ENCODE measurements around the gene KIAA1217. TPM values are rescaled to one million over a fixed set of nuclear protein-coding genes. Genes with fewer than 3 reads are reported as not detected.
A peak's percentile ranks its signal among the peaks of the same experiment; 100 is the strongest.

The KIAA1217 gene
- total and polyA plus RNA-seq, 2 donors, result 6.2 to 18.0 TPM

- H3K36me3 ChIP-seq (ENCODE audit: insufficient read depth), result no peaks in the 10 kb centered on the region
- no peak for DNase-seq (ENCODE audit: extremely low spot score)
- no peaks in the 10 kb centered on the region for H3K4me1 ChIP-seq (ENCODE audit: insufficient read depth)
- H3K4me3 ChIP-seq (ENCODE audit: low read depth, low read length), result no peak overlapping the region
- H3K27ac ChIP-seq (ENCODE audit: low read depth), result no peak overlapping the region
- 79% methylated on average over 5 of the region's 5 CpGs for WGBS
These were observed 184.3 kb downstream of the KIAA1217 start for GRCh38 chr10:24393201-24393600.

GRCh38 chr10:24394461-24395190 is 185.7 kb downstream of the KIAA1217 start:
- Histone ChIP-seq H3K4me3 (ENCODE audit: low read depth, low read length) (no peak overlapping the region), H3K27ac (ENCODE audit: low read depth) (no peak overlapping the region), H3K4me1 (ENCODE audit: insufficient read depth) (no peaks in the 10 kb centered on the region), H3K36me3 (ENCODE audit: insufficient read depth) (no peaks in the 10 kb centered on the region)
- 71% methylated on average over 9 of the region's 9 CpGs for WGBS
- no peak for DNase-seq (ENCODE audit: extremely low spot score)

GRCh38 chr10:24396396-24396795 is 187.5 kb downstream of the KIAA1217 start:
- 91% methylated on average over 4 of the region's 4 CpGs for WGBS
- no peak overlapping the region for H3K4me3 ChIP-seq (ENCODE audit: low read depth, low read length)
- H3K4me1 ChIP-seq (ENCODE audit: insufficient read depth), result no peaks in the 10 kb centered on the region
- DNase-seq (ENCODE audit: extremely low spot score), result no peak
- H3K27ac ChIP-seq (ENCODE audit: low read depth), result no peak overlapping the region
- H3K36me3 ChIP-seq (ENCODE audit: insufficient read depth), result no peaks in the 10 kb centered on the region

- Histone ChIP-seq H3K4me3 (ENCODE audit: low read depth, low read length) (no peak overlapping the region), H3K36me3 (ENCODE audit: insufficient read depth) (no peaks in the 10 kb centered on the region), H3K4me1 (ENCODE audit: insufficient read depth) (no peaks in the 10 kb centered on the region), H3K27ac (ENCODE audit: low read depth) (no peak overlapping the region)
- 95% methylated on average over 2 of the region's 2 CpGs for WGBS
- no peak for DNase-seq (ENCODE audit: extremely low spot score)
These were observed 188.7 kb downstream of the KIAA1217 start for GRCh38 chr10:24397662-24398061.

GRCh38 chr10:24404567-24404966 is 195.6 kb downstream of the KIAA1217 start:
- DNase-seq (ENCODE audit: extremely low spot score), result no peak
- WGBS, result 59% methylated on average over 3 of the region's 3 CpGs
- H3K36me3 ChIP-seq (ENCODE audit: insufficient read depth), result no peaks in the 10 kb centered on the region
- H3K27ac ChIP-seq (ENCODE audit: low read depth), result no peak overlapping the region
- no peaks in the 10 kb centered on the region for H3K4me1 ChIP-seq (ENCODE audit: insufficient read depth)
- H3K4me3 ChIP-seq (ENCODE audit: low read depth, low read length), result no peak overlapping the region

- H3K27ac ChIP-seq (ENCODE audit: low read depth), result no peak overlapping the region
- H3K4me3 ChIP-seq (ENCODE audit: low read depth, low read length), result no peak overlapping the region
- no peaks in the 10 kb centered on the region for H3K4me1 ChIP-seq (ENCODE audit: insufficient read depth)
- no peak for DNase-seq (ENCODE audit: extremely low spot score)
- 91% methylated on average over 1 of the region's 1 CpG for WGBS
- H3K36me3 ChIP-seq (ENCODE audit: insufficient read depth), result no peaks in the 10 kb centered on the region
These were observed 196.7 kb downstream of the KIAA1217 start for GRCh38 chr10:24405635-24406034.

- DNase-seq (ENCODE audit: extremely low spot score), result no peak
- Histone ChIP-seq H3K36me3 (ENCODE audit: insufficient read depth) (no peaks in the 10 kb centered on the region), H3K4me1 (ENCODE audit: insufficient read depth) (no peaks in the 10 kb centered on the region), H3K27ac (ENCODE audit: low read depth) (no peak overlapping the region), H3K4me3 (ENCODE audit: low read depth, low read length) (no peak overlapping the region)
- 92% methylated on average over 12 of the region's 12 CpGs for WGBS
These were observed 198.0 kb downstream of the KIAA1217 start for GRCh38 chr10:24406809-24407483.

GRCh38 chr10:24407928-24408327 is 199.0 kb downstream of the KIAA1217 start:
- H3K4me1 ChIP-seq (ENCODE audit: insufficient read depth), result no peaks in the 10 kb centered on the region
- H3K27ac ChIP-seq (ENCODE audit: low read depth), result no peak overlapping the region
- no peak for DNase-seq (ENCODE audit: extremely low spot score)
- H3K4me3 ChIP-seq (ENCODE audit: low read depth, low read length), result no peak overlapping the region
- no peaks in the 10 kb centered on the region for H3K36me3 ChIP-seq (ENCODE audit: insufficient read depth)

GRCh38 chr10:24408365-24408764 is 199.4 kb downstream of the KIAA1217 start:
- no peaks in the 10 kb centered on the region for H3K4me1 ChIP-seq (ENCODE audit: insufficient read depth)
- no peak overlapping the region for H3K27ac ChIP-seq (ENCODE audit: low read depth)
- H3K4me3 ChIP-seq (ENCODE audit: low read depth, low read length), result no peak overlapping the region
- H3K36me3 ChIP-seq (ENCODE audit: insufficient read depth), result no peaks in the 10 kb centered on the region
- DNase-seq (ENCODE audit: extremely low spot score), result no peak
- WGBS, result 89% methylated on average over 2 of the region's 2 CpGs

- H3K4me3 ChIP-seq (ENCODE audit: low read depth, low read length), result no peak overlapping the region
- no peak for DNase-seq (ENCODE audit: extremely low spot score)
- WGBS, result 91% methylated on average over 6 of the region's 6 CpGs
- no peaks in the 10 kb centered on the region for H3K4me1 ChIP-seq (ENCODE audit: insufficient read depth)
- no peak overlapping the region for H3K27ac ChIP-seq (ENCODE audit: low read depth)
- H3K36me3 ChIP-seq (ENCODE audit: insufficient read depth), result no peaks in the 10 kb centered on the region
These were observed 205.7 kb downstream of the KIAA1217 start for GRCh38 chr10:24414597-24414996.

- Histone ChIP-seq H3K27ac (ENCODE audit: low read depth) (no peak overlapping the region), H3K36me3 (ENCODE audit: insufficient read depth) (no peaks in the 10 kb centered on the region), H3K4me1 (ENCODE audit: insufficient read depth) (no peaks in the 10 kb centered on the region), H3K4me3 (ENCODE audit: low read depth, low read length) (no peak overlapping the region)
- DNase-seq (ENCODE audit: extremely low spot score), result peak; percentile 65
- 29% methylated on average over 5 of the region's 5 CpGs for WGBS
These were observed 206.7 kb downstream of the KIAA1217 start for GRCh38 chr10:24415455-24416125.

GRCh38 chr10:24416248-24416647 is 207.3 kb downstream of the KIAA1217 start:
- no peak for DNase-seq (ENCODE audit: extremely low spot score)

GRCh38 chr10:24417053-24417452 is 208.1 kb downstream of the KIAA1217 start:
- Histone ChIP-seq H3K4me3 (ENCODE audit: low read depth, low read length) (no peak overlapping the region), H3K36me3 (ENCODE audit: insufficient read depth) (no peaks in the 10 kb centered on the region), H3K27ac (ENCODE audit: low read depth) (no peak overlapping the region), H3K4me1 (ENCODE audit: insufficient read depth) (no peaks in the 10 kb centered on the region)
- no peak for DNase-seq (ENCODE audit: extremely low spot score)
- 73% methylated on average over 7 of the region's 7 CpGs for WGBS

More at GRCh38 chr10:24416248-24416647, 207.3 kb downstream of the KIAA1217 start:
- Histone ChIP-seq H3K4me1 (ENCODE audit: insufficient read depth) (no peaks in the 10 kb centered on the region), H3K27ac (ENCODE audit: low read depth) (no peak overlapping the region), H3K36me3 (ENCODE audit: insufficient read depth) (no peaks in the 10 kb centered on the region), H3K4me3 (ENCODE audit: low read depth, low read length) (no peak overlapping the region)
- 28% methylated on average over 4 of the region's 4 CpGs for WGBS

- Histone ChIP-seq H3K36me3 (ENCODE audit: insufficient read depth) (no peaks in the 10 kb centered on the region), H3K27ac (ENCODE audit: low read depth) (no peak overlapping the region), H3K4me1 (ENCODE audit: insufficient read depth) (no peaks in the 10 kb centered on the region), H3K4me3 (ENCODE audit: low read depth, low read length) (no peak overlapping the region)
- DNase-seq (ENCODE audit: extremely low spot score), result no peak
- 88% methylated on average over 4 of the region's 4 CpGs for WGBS
These were observed 209.6 kb downstream of the KIAA1217 start for GRCh38 chr10:24418532-24418931.
